Trophoblast cell (in vitro differentiated cells and primary cell): ENCODE results near the gene CD93.
A peak's percentile ranks its signal among the peaks of the same experiment; 100 is the strongest.

Experiments used
- DNase-seq, 2 donors: peaks; one replicate each; pipeline ENCODE4 v3.0.0-alpha.2; 2016
- H2AFZ ChIP-seq: 2 replicates; pipeline ENCODE4 v1.6.1; 2013; ENCODE audit warnings: low read length, moderate library complexity, mild to moderate bottlenecking; ENCODE audit not compliant: insufficient read depth, poor library complexity
- H2AK5ac ChIP-seq: 2 replicates; pipeline ENCODE4 v1.6.1; 2013; ENCODE audit warnings: mild to moderate bottlenecking, low read length
- H2BK120ac ChIP-seq: 2 replicates; pipeline ENCODE4 v1.6.1; 2013; ENCODE audit warnings: low read length, mild to moderate bottlenecking, moderate library complexity; ENCODE audit not compliant: insufficient read depth, poor library complexity
- H2BK12ac ChIP-seq: 2 replicates; pipeline ENCODE4 v1.6.1; 2013; ENCODE audit warnings: mild to moderate bottlenecking, low read length, moderate library complexity
- H2BK5ac ChIP-seq: 2 replicates; pipeline ENCODE4 v1.6.1; 2013; ENCODE audit warnings: low read length, low read depth, moderate library complexity, mild to moderate bottlenecking; ENCODE audit not compliant: poor library complexity
- H3K14ac ChIP-seq: 2 replicates; pipeline ENCODE4 v1.6.1; 2013; ENCODE audit warnings: mild to moderate bottlenecking, low read length
- H3K18ac ChIP-seq: 2 replicates; pipeline ENCODE4 v1.6.1; 2013; ENCODE audit warnings: mild to moderate bottlenecking, low read length
- H3K23ac ChIP-seq: 2 replicates; pipeline ENCODE4 v1.6.1; 2013; ENCODE audit warnings: low read length
- H3K27ac ChIP-seq: 2 replicates; pipeline ENCODE4 v1.5.1; 2013; ENCODE audit warnings: low read depth, mild to moderate bottlenecking, inconsistent platforms, low read length, moderate library complexity
- H3K27me3 ChIP-seq: 2 replicates; pipeline ENCODE4 v1.6.1; 2013; ENCODE audit warnings: inconsistent platforms, mild to moderate bottlenecking, low read length, moderate library complexity; ENCODE audit not compliant: insufficient read depth
- H3K36me3 ChIP-seq, 2 experiments: 1 replicate in 1 of 2; 2 replicates in 1 of 2; pipeline ENCODE4 v1.6.1; 2013; ENCODE audit warnings: low read length in 2 of 2, mild to moderate bottlenecking in 2 of 2, moderate library complexity in 1 of 2; ENCODE audit not compliant: insufficient read depth in 2 of 2, control insufficient read depth in 1 of 2
- H3K4ac ChIP-seq: 2 replicates; pipeline ENCODE4 v1.6.1; 2013; ENCODE audit warnings: low read depth, mild to moderate bottlenecking, low read length, moderate library complexity
- H3K4me1 ChIP-seq, 2 experiments: 1 replicate in 1 of 2; 2 replicates in 1 of 2; pipeline ENCODE4 v1.6.1; 2013; ENCODE audit warnings: low read length in 2 of 2, mild to moderate bottlenecking in 2 of 2, moderate library complexity in 1 of 2; ENCODE audit not compliant: insufficient read depth in 2 of 2, control insufficient read depth in 1 of 2
- H3K4me2 ChIP-seq: 2 replicates; pipeline ENCODE4 v1.6.1; 2013; ENCODE audit warnings: inconsistent platforms, mild to moderate bottlenecking, low read length, moderate library complexity
- H3K4me3 ChIP-seq: 2 replicates; pipeline ENCODE4 v1.5.1; 2013; ENCODE audit warnings: mild to moderate bottlenecking, low read depth, low read length, inconsistent platforms
- H3K79me1 ChIP-seq: one replicate; pipeline ENCODE4 v1.6.1; 2013; ENCODE audit warnings: low read length
- H3K79me2 ChIP-seq: 2 replicates; pipeline ENCODE4 v1.6.1; 2013; ENCODE audit warnings: low read length, mild to moderate bottlenecking; ENCODE audit not compliant: control insufficient read depth, insufficient read depth, poor library complexity
- H3K9ac ChIP-seq: 2 replicates; pipeline ENCODE4 v1.6.1; 2013; ENCODE audit warnings: mild to moderate bottlenecking, low read length
- H3K9me3 ChIP-seq: 2 replicates; pipeline ENCODE4 v1.6.1; 2013; ENCODE audit warnings: low read depth, mild to moderate bottlenecking, control low read depth, inconsistent platforms, low read length; ENCODE audit not compliant: insufficient read depth
- H4K12ac ChIP-seq: 2 replicates; pipeline ENCODE4 v1.6.1; 2013; ENCODE audit warnings: low read depth, mild to moderate bottlenecking, low read length, moderate library complexity
- H4K8ac ChIP-seq: 2 replicates; pipeline ENCODE4 v1.6.1; 2013; ENCODE audit warnings: low read depth, mild to moderate bottlenecking, low read length, moderate library complexity
- H4K91ac ChIP-seq: one replicate; pipeline ENCODE4 v1.6.1; 2013; ENCODE audit warnings: low read depth, mild to moderate bottlenecking, low read length, moderate library complexity
- WGBS: extraction: QIAGEN DNeasy Blood & Tissue Kit; methylation state at CpG from one replicate; pipeline ENCODE4 v1.1.7; 2013; ENCODE audit warnings: missing lambda C conversion rate; ENCODE audit not compliant: insufficient read length, insufficient coverage; ENCODE audit errors: extremely low coverage; 5-methylcytosine and 5-hydroxymethylcytosine counted together

CD93 gene

GRCh38 chr20:23106271-23106851 lies 20.2 kb upstream of the CD93 start:
- no peak overlapping the region for H3K14ac ChIP-seq
- H3K4ac ChIP-seq, result no peak overlapping the region
- H3K9ac ChIP-seq, result no peak overlapping the region
- no peak overlapping the region for H2AK5ac ChIP-seq
- no peak overlapping the region for H3K4me3 ChIP-seq
- H3K27ac ChIP-seq, result no peak overlapping the region
- no peaks in the 10 kb centered on the region for H3K79me2 ChIP-seq
- no peak overlapping the region for H2BK5ac ChIP-seq
- H3K18ac ChIP-seq, result no peak overlapping the region
- no peak overlapping the region for H3K23ac ChIP-seq
- peak in 1 of 2 donors; percentile 47 for DNase-seq
- H4K91ac ChIP-seq, result no peak overlapping the region
- H3K27me3 ChIP-seq, result no peaks in the 10 kb centered on the region
- no peaks in the 10 kb centered on the region for H3K36me3 ChIP-seq
- WGBS, result no CpG with 5 or more reads among the region's 9 CpGs
- no peaks in the 10 kb centered on the region for H3K79me1 ChIP-seq
- H3K9me3 ChIP-seq, result no peaks in the 10 kb centered on the region
- no peaks in the 10 kb centered on the region for H3K4me1 ChIP-seq
- H4K12ac ChIP-seq, result no peak overlapping the region
- no peak overlapping the region for H2BK12ac ChIP-seq
- no peak overlapping the region for H3K4me2 ChIP-seq
- no peak overlapping the region for H2AFZ ChIP-seq
- H2BK120ac ChIP-seq, result no peak overlapping the region
- H4K8ac ChIP-seq, result no peak overlapping the region

GRCh38 chr20:23105193-23105592 lies 19.1 kb upstream of the CD93 start:
- no peak overlapping the region for H4K91ac ChIP-seq
- H2AK5ac ChIP-seq, result no peak overlapping the region
- DNase-seq, result no peak
- no peak overlapping the region for H2BK120ac ChIP-seq
- no peak overlapping the region for H2AFZ ChIP-seq
- H3K79me1 ChIP-seq, result no peaks in the 10 kb centered on the region
- H3K79me2 ChIP-seq, result no peaks in the 10 kb centered on the region
- H3K4me3 ChIP-seq, result no peak overlapping the region
- H3K36me3 ChIP-seq, result no peaks in the 10 kb centered on the region
- WGBS, result no CpG with 5 or more reads among the region's 3 CpGs
- H3K4me1 ChIP-seq, result peaks cover 0 to 2% of the 10 kb centered on the region in 2 experiments
- H3K4me2 ChIP-seq, result no peak overlapping the region
- no peak overlapping the region for H3K23ac ChIP-seq
- no peak overlapping the region for H4K12ac ChIP-seq
- H2BK5ac ChIP-seq, result no peak overlapping the region
- H3K18ac ChIP-seq, result no peak overlapping the region
- no peak overlapping the region for H3K14ac ChIP-seq
- H4K8ac ChIP-seq, result no peak overlapping the region
- no peaks in the 10 kb centered on the region for H3K27me3 ChIP-seq
- H3K4ac ChIP-seq, result no peak overlapping the region
- H3K9me3 ChIP-seq, result no peaks in the 10 kb centered on the region
- no peak overlapping the region for H3K9ac ChIP-seq
- H3K27ac ChIP-seq, result no peak overlapping the region
- H2BK12ac ChIP-seq, result no peak overlapping the region

GRCh38 chr20:23103284-23104018 lies 17.3 kb upstream of the CD93 start:
- no peaks in the 10 kb centered on the region for H3K27me3 ChIP-seq
- no peak overlapping the region for H2BK12ac ChIP-seq
- H4K8ac ChIP-seq, result no peak overlapping the region
- H3K4ac ChIP-seq, result no peak overlapping the region
- peaks cover 0 to 2% of the 10 kb centered on the region in 2 experiments for H3K4me1 ChIP-seq
- H3K4me2 ChIP-seq, result no peak overlapping the region
- H3K27ac ChIP-seq, result no peak overlapping the region
- no peak overlapping the region for H3K18ac ChIP-seq
- DNase-seq, result no peak
- no peaks in the 10 kb centered on the region for H3K36me3 ChIP-seq
- H3K79me1 ChIP-seq, result no peaks in the 10 kb centered on the region
- no peak overlapping the region for H4K91ac ChIP-seq
- H3K79me2 ChIP-seq, result no peaks in the 10 kb centered on the region
- H2BK5ac ChIP-seq, result no peak overlapping the region
- no peak overlapping the region for H3K4me3 ChIP-seq
- H2AFZ ChIP-seq, result no peak overlapping the region
- no peak overlapping the region for H2AK5ac ChIP-seq
- H3K14ac ChIP-seq, result no peak overlapping the region
- no CpG with 5 or more reads among the region's 11 CpGs for WGBS
- no peaks in the 10 kb centered on the region for H3K9me3 ChIP-seq
- H4K12ac ChIP-seq, result no peak overlapping the region
- H3K23ac ChIP-seq, result no peak overlapping the region
- no peak overlapping the region for H2BK120ac ChIP-seq
- no peak overlapping the region for H3K9ac ChIP-seq

- no peak overlapping the region for H2BK12ac ChIP-seq
- DNase-seq, result no peak
- no peak overlapping the region for H2BK120ac ChIP-seq
- no peak overlapping the region for H3K18ac ChIP-seq
- H3K4ac ChIP-seq, result no peak overlapping the region
- H3K36me3 ChIP-seq, result no peaks in the 10 kb centered on the region
- H3K79me2 ChIP-seq, result no peaks in the 10 kb centered on the region
- peaks cover 0 to 2% of the 10 kb centered on the region in 2 experiments for H3K4me1 ChIP-seq
- no peak overlapping the region for H3K27ac ChIP-seq
- no peak overlapping the region for H3K14ac ChIP-seq
- no peak overlapping the region for H4K91ac ChIP-seq
- H3K23ac ChIP-seq, result no peak overlapping the region
- H2BK5ac ChIP-seq, result no peak overlapping the region
- no CpG with 5 or more reads among the region's 5 CpGs for WGBS
- H4K8ac ChIP-seq, result no peak overlapping the region
- H4K12ac ChIP-seq, result no peak overlapping the region
- no peak overlapping the region for H2AK5ac ChIP-seq
- no peak overlapping the region for H2AFZ ChIP-seq
- no peaks in the 10 kb centered on the region for H3K79me1 ChIP-seq
- no peak overlapping the region for H3K9ac ChIP-seq
- no peaks in the 10 kb centered on the region for H3K27me3 ChIP-seq
- peaks cover 2% of the 10 kb centered on the region for H3K9me3 ChIP-seq
- H3K4me3 ChIP-seq, result no peak overlapping the region
- H3K4me2 ChIP-seq, result no peak overlapping the region
These were observed 15.7 kb upstream of the CD93 start for GRCh38 chr20:23101696-23102406.
